Cardiac muscle cell (in vitro differentiated cells and primary cell): ENCODE measurements around the gene NF2. TPM values are rescaled to one million over a fixed set of nuclear protein-coding genes. Genes with fewer than 3 reads are reported as not detected.

Experiments used
- DNase-seq, 2 donors: peaks; one replicate each; pipeline versions ENCODE4 v3.0.0 to v3.0.0-alpha.2; 2010 to 2017; ENCODE audit warnings: low read depth in 1 of 2, low spot score in 1 of 2
- H3K27ac ChIP-seq: fragments of 200-600 bp; sonication (generic); 2 replicates; pipeline ENCODE4 v1.5.1; 2016
- H3K27me3 ChIP-seq: fragments of 200-600 bp; sonication (generic); 2 replicates; pipeline ENCODE4 v1.6.0; 2016; ENCODE audit warnings: control low read depth
- H3K36me3 ChIP-seq: fragments of 200-600 bp; sonication (generic); 2 replicates; pipeline ENCODE4 v1.5.1; 2016; ENCODE audit warnings: control low read depth
- H3K4me1 ChIP-seq: fragments of 200-600 bp; sonication (generic); 2 replicates; pipeline ENCODE4 v1.8.1; 2017; ENCODE audit warnings: low read depth, mild to moderate bottlenecking, mixed run types
- H3K4me3 ChIP-seq: fragments of 200-600 bp; sonication (generic); 2 replicates; pipeline ENCODE4 v1.5.1; 2016; ENCODE audit warnings: mild to moderate bottlenecking
- H3K9me3 ChIP-seq: fragments of 200-600 bp; sonication (generic); 2 replicates; pipeline ENCODE4 v1.5.1; 2017; ENCODE audit warnings: low read depth, mild to moderate bottlenecking, control low read depth
- polyA plus RNA-seq: library from polyadenylated mRNA; unstranded; fragments of >200 nt; fragmentation: Nextera tagmentation; extraction: Ambion mirVana; gene quantifications from 2 replicates; pipeline ENCODE4 v1.2.1, GENCODE V29; 2016
- total RNA-seq: library from RNA; depleted of rRNA; stranded (reverse); fragments of >200 nt; gene quantifications from 2 replicates; pipeline ENCODE4 v1.2.3, GENCODE V29; 2016
- TF ChIP-seq, protein P1 (sequence below): IDR thresholded peaks from 2 replicates; pipeline ENCODE4 v1.5.1; 2012; ENCODE audit warnings: low read depth, mild to moderate bottlenecking, low read length

Gene NF2
- total and polyA plus RNA-seq, 2 experiments from 2014 or later: 32.8 to 40.2 TPM

DNA sequence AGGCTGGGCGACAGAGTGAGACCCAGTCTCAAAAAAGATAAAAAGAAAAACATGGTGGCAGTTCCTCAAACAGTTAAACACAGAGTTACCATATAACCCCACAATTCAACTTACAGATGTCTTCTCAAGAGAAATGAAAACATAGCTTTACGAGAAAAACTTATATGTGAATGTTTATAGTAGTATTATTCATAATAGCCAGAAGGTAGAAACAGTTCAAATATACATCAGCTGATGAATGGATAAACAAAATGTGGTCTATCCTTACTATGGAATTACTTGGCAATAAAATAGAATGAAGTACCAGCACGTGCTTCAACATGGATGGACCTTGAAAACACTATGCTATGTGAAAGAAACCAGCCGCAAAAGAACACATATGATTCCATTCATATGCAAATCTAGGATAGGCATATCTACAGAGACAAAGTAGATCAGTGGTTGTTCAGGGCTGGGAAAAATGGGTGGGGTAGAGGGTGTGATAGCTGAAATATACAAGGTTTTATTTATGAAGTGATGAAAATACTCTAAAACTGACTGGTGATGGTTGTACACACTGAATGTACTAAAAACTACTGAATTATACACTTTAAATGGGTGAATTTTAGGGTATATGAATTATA, 12.4 kb downstream of the NF2 start:
- no peak overlapping the region for H3K27ac ChIP-seq
- peaks cover 17% of the 10 kb centered on the region for H3K4me1 ChIP-seq
- no peak for DNase-seq
- TF ChIP-seq, protein P1, sequence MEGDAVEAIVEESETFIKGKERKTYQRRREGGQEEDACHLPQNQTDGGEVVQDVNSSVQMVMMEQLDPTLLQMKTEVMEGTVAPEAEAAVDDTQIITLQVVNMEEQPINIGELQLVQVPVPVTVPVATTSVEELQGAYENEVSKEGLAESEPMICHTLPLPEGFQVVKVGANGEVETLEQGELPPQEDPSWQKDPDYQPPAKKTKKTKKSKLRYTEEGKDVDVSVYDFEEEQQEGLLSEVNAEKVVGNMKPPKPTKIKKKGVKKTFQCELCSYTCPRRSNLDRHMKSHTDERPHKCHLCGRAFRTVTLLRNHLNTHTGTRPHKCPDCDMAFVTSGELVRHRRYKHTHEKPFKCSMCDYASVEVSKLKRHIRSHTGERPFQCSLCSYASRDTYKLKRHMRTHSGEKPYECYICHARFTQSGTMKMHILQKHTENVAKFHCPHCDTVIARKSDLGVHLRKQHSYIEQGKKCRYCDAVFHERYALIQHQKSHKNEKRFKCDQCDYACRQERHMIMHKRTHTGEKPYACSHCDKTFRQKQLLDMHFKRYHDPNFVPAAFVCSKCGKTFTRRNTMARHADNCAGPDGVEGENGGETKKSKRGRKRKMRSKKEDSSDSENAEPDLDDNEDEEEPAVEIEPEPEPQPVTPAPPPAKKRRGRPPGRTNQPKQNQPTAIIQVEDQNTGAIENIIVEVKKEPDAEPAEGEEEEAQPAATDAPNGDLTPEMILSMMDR: no peak
- no peak overlapping the region for H3K4me3 ChIP-seq
- H3K27me3 ChIP-seq: no peaks in the 10 kb centered on the region
- H3K36me3 ChIP-seq: no peaks in the 10 kb centered on the region
- H3K9me3 ChIP-seq: no peaks in the 10 kb centered on the region

DNA sequence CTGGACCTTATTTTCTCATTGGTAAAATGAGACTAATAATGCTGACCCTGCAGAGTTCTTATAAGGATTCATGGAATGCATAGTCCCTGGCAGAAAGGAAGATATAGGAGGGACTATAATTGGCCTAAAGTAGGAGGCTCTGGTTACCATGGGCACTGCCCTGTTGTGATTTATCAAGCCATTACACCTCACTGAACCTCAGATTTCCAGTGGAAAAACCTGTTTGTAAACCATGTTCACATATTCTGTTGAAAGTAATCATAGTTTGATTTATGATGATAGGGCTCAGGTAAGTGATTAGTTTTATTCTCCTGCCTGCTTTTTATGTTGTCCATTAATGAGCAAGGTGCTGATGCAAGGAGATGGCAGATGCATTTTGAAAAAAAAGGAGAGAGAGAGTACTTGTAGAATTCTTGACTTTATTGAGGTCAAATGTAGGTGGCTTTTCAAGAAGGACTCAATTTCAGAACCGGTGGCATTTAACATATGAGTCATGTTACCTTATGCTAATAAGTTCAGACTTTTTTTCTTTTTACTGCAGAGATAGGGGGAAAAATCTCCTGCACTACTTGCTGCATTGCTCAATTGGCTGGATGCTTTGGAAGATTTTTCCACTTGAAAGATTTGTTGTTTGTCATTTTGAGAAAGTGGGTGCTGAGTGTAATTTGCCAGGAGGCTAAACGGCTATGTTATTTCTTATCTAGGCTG, 14.6 kb downstream of the NF2 start:
- H3K27me3 ChIP-seq: no peaks in the 10 kb centered on the region

DNA sequence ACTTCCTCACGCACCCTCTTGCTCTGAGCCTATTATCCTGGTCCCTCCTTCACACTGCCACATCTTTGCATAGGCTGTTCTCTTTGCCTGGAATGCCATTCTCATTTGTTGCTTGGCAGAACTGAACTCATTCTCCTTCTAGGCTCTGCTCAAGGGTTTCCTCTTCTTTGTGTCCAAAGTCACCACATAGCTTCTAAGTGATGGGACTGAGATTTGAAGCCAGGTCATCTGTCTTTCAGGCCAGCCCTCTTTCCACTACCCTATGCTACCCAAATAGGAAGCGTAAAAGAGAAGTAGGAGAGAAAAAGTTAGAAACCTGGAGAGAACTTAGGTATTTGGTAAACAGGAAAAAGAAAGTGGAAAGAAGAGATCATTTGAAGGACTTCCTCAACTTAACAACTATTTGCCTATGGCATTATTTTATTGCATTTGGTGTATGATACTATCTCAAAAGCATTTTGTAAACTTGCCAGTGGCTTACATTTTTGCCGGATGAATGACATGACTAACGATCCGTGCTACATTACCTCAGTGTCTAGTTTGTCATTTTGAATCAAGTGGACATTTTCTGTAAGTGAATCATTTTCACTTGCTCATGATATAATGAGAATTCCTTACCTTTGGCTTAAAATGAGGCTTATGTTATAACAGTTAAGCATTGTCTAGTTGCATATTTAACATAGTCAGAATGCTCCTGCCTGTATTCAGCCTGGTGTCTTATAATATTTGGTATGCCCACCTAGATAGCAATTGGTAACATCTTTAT, 18.5 kb downstream of the NF2 start:
- no peaks in the 10 kb centered on the region for H3K36me3 ChIP-seq
- TF ChIP-seq, protein P1: no peak
- H3K9me3 ChIP-seq: no peaks in the 10 kb centered on the region
- no peaks in the 10 kb centered on the region for H3K27me3 ChIP-seq
- peak in 1 of 2 donors; percentile 81 for DNase-seq
- H3K27ac ChIP-seq: no peak overlapping the region
- H3K4me1 ChIP-seq: peaks cover 17% of the 10 kb centered on the region
- H3K4me3 ChIP-seq: no peak overlapping the region

More for the DNA sequence above, 14.6 kb downstream of the NF2 start:
- H3K4me1 ChIP-seq: peaks cover 17% of the 10 kb centered on the region
- TF ChIP-seq, protein P1: no peak
- H3K27ac ChIP-seq: no peak overlapping the region
- H3K9me3 ChIP-seq: no peaks in the 10 kb centered on the region
- H3K36me3 ChIP-seq: no peaks in the 10 kb centered on the region
- H3K4me3 ChIP-seq: no peak overlapping the region
- DNase-seq: peak; percentile 19 to 52

- DNase-seq: no peak
- H3K4me3 ChIP-seq: no peak overlapping the region
- TF ChIP-seq, protein P1: no peak
- no peak overlapping the region for H3K27ac ChIP-seq
- H3K4me1 ChIP-seq: peaks cover 8% of the 10 kb centered on the region
- H3K36me3 ChIP-seq: no peaks in the 10 kb centered on the region
- H3K9me3 ChIP-seq: no peaks in the 10 kb centered on the region
- no peaks in the 10 kb centered on the region for H3K27me3 ChIP-seq
These were observed 19.6 kb downstream of the NF2 start for GRCh38 chr22:29623059-29623458.

DNA sequence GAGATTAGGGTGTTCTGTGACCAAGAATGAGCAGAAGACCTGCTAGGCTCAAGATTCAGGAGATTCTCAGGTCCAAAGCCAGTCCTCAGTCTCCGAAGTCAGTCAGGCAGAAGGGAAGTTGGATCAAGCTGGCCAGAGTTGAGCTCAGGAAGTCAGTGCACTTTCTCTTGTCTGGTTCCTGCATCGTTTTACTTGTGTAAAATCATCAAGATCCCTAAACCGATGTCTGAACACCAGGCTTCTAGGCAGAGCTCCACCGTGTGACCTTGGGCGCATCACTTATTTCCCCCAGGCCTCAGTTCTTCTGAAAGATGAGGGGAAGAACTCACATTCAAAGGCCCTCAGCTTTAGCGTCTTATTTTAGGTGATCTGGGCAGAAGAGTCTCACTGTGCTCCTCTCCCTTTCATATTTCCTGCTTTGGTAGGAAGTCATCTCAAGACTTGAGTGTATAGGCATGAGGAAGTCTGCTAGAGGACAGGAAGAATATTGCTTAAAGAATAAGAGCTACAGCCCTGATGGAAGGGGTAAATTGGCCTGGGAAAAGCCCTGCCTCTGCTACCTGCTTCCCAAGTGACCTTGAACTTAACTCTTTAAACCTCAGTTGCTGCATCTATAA, 20.2 kb downstream of the NF2 start:
- Histone ChIP-seq H3K9me3 (no peaks in the 10 kb centered on the region), H3K4me1 (peaks cover 2% of the 10 kb centered on the region), H3K27ac (no peak overlapping the region), H3K4me3 (no peak overlapping the region), H3K36me3 (no peaks in the 10 kb centered on the region), H3K27me3 (no peaks in the 10 kb centered on the region)
- DNase-seq: no peak
- TF ChIP-seq, protein P1: no peak
